ENCODE data around the gene TSC22D3. TPM values are rescaled to one million over a fixed set of nuclear protein-coding genes. Genes with fewer than 3 reads are reported as not detected.

The TSC22D3 gene
- total and polyA plus RNA-seq, 2 experiments from 2014 or later: 455 to 647 TPM

DNA sequence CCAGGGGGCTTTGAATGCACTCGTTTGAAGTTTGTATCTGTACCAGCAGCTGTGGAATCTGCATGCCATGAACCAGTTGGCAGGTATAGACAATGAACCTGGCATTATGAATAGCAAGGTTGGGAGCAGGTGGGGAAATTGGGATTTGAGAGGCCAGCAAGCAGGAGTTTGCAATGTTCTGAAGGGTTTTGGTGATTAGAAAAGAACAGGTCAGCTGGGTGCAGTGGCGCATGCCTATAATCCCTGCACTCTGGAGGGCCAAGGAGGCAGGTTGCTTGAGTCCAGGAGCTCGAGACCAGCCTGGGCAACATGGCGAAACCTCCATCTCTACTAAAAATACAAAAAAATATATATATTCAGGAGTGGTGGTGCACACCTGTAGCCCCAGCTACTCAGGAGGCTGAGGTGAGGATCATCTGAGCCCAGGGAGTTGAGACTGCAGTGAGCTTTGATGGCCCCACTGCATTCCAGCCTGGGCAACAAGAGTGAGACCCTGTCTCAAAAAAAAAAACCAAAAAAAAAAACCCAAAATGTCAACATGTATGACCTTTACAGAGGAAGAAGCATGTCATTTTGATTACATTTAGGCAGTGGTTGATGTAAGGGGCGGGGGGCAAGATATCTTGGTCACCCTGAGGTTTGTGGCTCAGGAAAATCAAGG is 63.9 kb downstream of the TSC22D3 start:
- Histone ChIP-seq H3K27ac (peak overlapping the region; percentile 98), H3K36me3 (replicated peaks; ENCODE audit: insufficient read depth, low read depth) (no peaks in the 10 kb centered on the region), H3K9me2 (replicated peaks; ENCODE audit: insufficient read depth) (no peaks in the 10 kb centered on the region), H2AFZ (no peak overlapping the region), H3K27me3 (no peaks in the 10 kb centered on the region), H3K4me3 (no peak overlapping the region), H3K9me3 (ENCODE audit: low read depth) (no peaks in the 10 kb centered on the region), H3K4me1 (ENCODE audit: insufficient read depth) (peaks cover 42% of the 10 kb centered on the region), H3K79me2 (peaks cover 31% of the 10 kb centered on the region), H3K4me2 (peak overlapping the region; percentile 64), H4K20me1 (ENCODE audit: insufficient read depth, poor library complexity, severe bottlenecking) (peaks cover 15% of the 10 kb centered on the region)
- TF ChIP-seq EZH2 (IDR thresholded peaks at IDR 0.05; ENCODE audit: borderline replicate concordance) (no peak), EZH2phosphoT487 (IDR thresholded peaks at IDR 0.05; ENCODE audit: low read depth, severe bottlenecking, unreplicated experiment) (no peak)
- TF ChIP-seq, protein P1, sequence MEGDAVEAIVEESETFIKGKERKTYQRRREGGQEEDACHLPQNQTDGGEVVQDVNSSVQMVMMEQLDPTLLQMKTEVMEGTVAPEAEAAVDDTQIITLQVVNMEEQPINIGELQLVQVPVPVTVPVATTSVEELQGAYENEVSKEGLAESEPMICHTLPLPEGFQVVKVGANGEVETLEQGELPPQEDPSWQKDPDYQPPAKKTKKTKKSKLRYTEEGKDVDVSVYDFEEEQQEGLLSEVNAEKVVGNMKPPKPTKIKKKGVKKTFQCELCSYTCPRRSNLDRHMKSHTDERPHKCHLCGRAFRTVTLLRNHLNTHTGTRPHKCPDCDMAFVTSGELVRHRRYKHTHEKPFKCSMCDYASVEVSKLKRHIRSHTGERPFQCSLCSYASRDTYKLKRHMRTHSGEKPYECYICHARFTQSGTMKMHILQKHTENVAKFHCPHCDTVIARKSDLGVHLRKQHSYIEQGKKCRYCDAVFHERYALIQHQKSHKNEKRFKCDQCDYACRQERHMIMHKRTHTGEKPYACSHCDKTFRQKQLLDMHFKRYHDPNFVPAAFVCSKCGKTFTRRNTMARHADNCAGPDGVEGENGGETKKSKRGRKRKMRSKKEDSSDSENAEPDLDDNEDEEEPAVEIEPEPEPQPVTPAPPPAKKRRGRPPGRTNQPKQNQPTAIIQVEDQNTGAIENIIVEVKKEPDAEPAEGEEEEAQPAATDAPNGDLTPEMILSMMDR (IDR thresholded peaks at IDR 0.05; ENCODE audit: poor library complexity): no peak
- 79% methylated on average over 5 of the region's 5 CpGs for WGBS (ENCODE audit: low lambda C conversion rate, missing lambda C conversion rate)
- DNase-seq (ENCODE audit: low spot score): no peak

DNA sequence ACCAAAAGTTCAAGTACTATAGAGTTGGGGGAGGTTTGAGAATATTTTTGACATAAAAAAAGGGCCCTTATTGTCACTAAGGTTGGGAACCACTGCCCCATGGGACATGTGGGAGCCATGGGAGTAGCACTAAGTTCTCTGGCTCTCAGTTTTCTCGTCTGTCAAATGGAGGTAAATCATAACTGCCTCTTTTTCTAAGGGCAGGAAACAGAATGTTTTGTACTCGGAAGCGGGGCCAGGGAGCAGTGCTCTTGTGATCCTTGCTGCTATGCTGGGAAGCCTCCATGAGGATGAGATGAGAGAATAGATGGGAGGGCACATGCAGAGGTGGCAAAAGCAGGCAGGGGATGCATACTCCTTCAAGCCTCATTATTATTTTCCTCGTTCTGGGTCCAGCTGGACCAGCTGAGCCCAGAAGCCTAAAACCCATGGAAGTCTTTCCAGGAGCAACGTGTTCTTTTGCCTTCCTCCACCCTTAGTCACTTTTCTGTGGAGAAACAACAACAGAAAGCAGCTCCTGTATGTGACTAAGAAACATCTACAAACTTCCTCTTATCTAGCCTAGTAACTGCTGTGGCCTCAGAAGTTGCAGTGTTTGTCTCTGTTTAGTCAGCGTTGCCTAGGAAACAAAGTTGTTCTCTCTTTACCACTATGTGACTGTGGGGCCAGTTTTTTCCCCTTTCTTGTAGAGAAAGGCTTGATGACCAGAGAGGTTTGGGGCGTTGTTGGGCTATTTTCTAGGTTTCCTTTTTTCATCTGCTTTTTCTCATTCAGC is 64.8 kb downstream of the TSC22D3 start:
- Histone ChIP-seq H3K79me2 (peaks cover 22% of the 10 kb centered on the region), H3K4me2 (peak overlapping the region; percentile 64), H3K9me3 (ENCODE audit: low read depth) (no peaks in the 10 kb centered on the region), H2AFZ (no peak overlapping the region), H3K36me3 (replicated peaks; ENCODE audit: insufficient read depth, low read depth) (no peaks in the 10 kb centered on the region), H3K27ac (peak overlapping the region; percentile 98), H3K4me1 (ENCODE audit: insufficient read depth) (peaks cover 42% of the 10 kb centered on the region), H3K27me3 (no peaks in the 10 kb centered on the region), H4K20me1 (ENCODE audit: insufficient read depth, poor library complexity, severe bottlenecking) (peaks cover 15% of the 10 kb centered on the region), H3K4me3 (no peak overlapping the region), H3K9me2 (replicated peaks; ENCODE audit: insufficient read depth) (no peaks in the 10 kb centered on the region)
- 26% methylated on average over 7 of the region's 7 CpGs for WGBS (ENCODE audit: low lambda C conversion rate, missing lambda C conversion rate)
- DNase-seq (ENCODE audit: low spot score): peak; percentile 94
- TF ChIP-seq EZH2 (IDR thresholded peaks at IDR 0.05; ENCODE audit: borderline replicate concordance) (no peak), EZH2phosphoT487 (IDR thresholded peaks at IDR 0.05; ENCODE audit: low read depth, severe bottlenecking, unreplicated experiment) (no peak)
- TF ChIP-seq, protein P1 (IDR thresholded peaks at IDR 0.05; ENCODE audit: poor library complexity): no peak

DNA sequence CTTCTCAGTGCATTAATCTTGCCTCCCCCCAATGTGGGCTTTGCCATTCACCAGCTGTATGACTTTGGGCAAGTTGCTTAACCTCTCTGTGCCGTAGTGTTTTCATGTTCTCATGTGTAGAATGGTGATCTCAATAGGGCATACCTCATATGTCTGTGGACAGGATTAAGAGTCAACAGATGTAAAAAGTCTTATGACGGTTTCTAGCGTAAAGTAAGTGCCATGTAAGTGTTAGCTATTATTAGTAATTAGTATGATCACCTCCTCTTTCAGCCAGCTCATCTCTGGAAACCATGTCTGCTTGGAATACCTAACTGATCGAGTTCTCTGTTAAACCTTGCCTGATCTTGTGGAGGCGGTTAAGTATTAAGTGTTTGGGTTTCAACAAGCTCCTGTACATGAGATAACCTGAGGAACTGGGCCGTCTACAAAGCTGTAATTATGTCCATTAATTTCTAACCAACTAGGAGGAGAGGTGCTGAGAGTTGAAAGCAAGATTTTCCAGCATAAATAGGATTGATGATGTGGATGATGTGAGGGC is 66.3 kb downstream of the TSC22D3 start:
- 72% methylated on average over 6 of the region's 6 CpGs for WGBS (ENCODE audit: low lambda C conversion rate, missing lambda C conversion rate)
- Histone ChIP-seq H3K9me3 (ENCODE audit: low read depth) (no peaks in the 10 kb centered on the region), H3K9me2 (replicated peaks; ENCODE audit: insufficient read depth) (no peaks in the 10 kb centered on the region), H3K36me3 (replicated peaks; ENCODE audit: insufficient read depth, low read depth) (no peaks in the 10 kb centered on the region), H2AFZ (no peak overlapping the region), H3K4me1 (ENCODE audit: insufficient read depth) (peaks cover 33% of the 10 kb centered on the region), H3K27ac (peak overlapping the region; percentile 96), H3K79me2 (peaks cover 8% of the 10 kb centered on the region), H3K4me2 (peak overlapping the region; percentile 11), H3K4me3 (no peak overlapping the region), H3K27me3 (no peaks in the 10 kb centered on the region), H4K20me1 (ENCODE audit: insufficient read depth, poor library complexity, severe bottlenecking) (peaks cover 2% of the 10 kb centered on the region)
- no peak for DNase-seq (ENCODE audit: low spot score)
- TF ChIP-seq EZH2phosphoT487 (IDR thresholded peaks at IDR 0.05; ENCODE audit: low read depth, severe bottlenecking, unreplicated experiment): no peak
- TF ChIP-seq EZH2 (IDR thresholded peaks at IDR 0.05; ENCODE audit: borderline replicate concordance): no peak
- TF ChIP-seq, protein P1 (IDR thresholded peaks at IDR 0.05; ENCODE audit: poor library complexity): no peak

Data from hepatocyte (in vitro differentiated cells).